CD4-positive, alpha-beta T cell treated with Interleukin-4 for 1 hour (primary cell): ENCODE results near the gene TGM6.
A peak's percentile ranks its signal among the peaks of the same experiment; 100 is the strongest.

ENCODE experiments used
- DNase-seq, 2 donors: peaks; one replicate each; pipeline ENCODE4 v3.0.0-alpha.2; 2020 to 2022

The TGM6 gene

DNA sequence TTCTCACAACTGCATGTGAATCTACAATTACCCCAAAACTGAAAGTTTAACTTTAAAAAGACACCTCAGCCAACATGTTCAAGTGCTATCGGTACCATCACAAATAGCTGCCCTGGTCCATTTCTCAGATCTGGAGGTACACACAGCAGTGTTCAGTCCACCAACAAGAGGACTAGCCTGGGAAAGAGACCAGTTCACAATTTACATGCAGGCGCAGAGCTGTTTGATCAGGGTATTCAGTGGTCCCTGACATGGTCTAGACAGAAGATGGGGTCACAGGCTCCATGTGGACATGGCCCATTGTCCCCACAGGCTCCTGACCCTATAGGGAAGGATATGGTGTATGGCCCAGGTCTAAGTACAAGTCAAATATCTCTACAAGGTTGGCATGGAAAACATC is 15.6 kb upstream of the TGM6 start:
- no peak for DNase-seq

- DNase-seq, result no peak
Measured at GRCh38 chr20:2365666-2366065, 15.0 kb upstream of the TGM6 start.

DNA sequence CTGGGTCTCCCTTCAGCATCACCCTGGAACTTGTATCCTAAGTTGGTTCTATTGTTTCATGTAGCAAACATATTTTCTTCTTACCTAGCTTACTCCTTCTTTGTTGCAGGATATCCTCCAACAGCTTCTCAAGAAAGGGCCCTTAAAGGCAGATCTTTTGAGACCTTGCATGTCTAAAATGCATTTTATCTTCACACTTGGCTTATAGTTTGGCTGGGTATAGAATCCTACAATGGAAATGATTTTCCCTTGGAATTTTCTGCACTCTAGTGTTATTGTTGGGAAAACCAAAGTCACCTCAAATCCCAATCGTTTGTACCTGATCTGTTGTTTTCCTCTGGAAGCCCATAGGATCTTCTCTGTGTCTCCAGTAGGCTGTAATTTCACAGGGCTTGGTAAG is 12.1 kb upstream of the TGM6 start:
- no peak for DNase-seq

- no peak for DNase-seq
Measured at GRCh38 chr20:2373098-2373497, 7.6 kb upstream of the TGM6 start.

DNA sequence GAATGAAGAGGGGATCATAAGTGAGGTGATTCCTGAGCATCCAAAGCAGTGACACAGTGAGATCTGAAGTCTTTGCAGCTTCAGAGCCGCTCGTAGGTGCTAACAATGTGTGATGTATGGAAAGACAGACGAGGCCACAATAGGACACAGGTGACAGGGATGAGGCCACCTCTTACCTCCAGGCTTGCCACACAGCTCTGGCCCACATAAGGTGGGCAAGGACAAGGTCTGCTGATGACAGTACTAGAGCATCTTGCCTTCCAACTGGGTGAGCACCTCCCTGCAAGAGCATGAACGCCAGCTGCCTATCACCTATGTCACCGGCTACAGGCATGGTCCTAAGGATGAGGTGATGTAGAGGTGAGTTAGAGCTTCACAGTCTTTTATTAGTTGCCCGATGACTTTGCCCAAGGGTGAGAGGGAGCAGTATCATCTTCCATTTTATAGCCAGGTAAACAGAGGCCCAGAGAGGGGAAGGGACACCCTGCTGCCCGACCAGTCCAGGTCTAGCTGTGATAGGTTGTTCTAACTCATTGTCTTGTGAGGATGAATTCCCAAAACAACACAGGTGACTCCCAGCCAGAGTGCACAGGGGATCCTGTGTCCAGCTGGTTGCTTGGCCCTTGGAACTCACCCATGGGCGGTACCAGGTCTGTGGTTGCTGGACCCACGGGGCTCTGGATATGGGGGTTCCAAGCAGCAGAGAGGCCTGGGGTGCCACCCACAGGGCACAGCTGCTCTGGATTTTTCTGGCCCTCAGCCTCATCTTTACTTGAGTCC is 6.2 kb upstream of the TGM6 start:
- no peak for DNase-seq

- no peak for DNase-seq
Measured at GRCh38 chr20:2378893-2379292, 1.8 kb upstream of the TGM6 start.

DNA sequence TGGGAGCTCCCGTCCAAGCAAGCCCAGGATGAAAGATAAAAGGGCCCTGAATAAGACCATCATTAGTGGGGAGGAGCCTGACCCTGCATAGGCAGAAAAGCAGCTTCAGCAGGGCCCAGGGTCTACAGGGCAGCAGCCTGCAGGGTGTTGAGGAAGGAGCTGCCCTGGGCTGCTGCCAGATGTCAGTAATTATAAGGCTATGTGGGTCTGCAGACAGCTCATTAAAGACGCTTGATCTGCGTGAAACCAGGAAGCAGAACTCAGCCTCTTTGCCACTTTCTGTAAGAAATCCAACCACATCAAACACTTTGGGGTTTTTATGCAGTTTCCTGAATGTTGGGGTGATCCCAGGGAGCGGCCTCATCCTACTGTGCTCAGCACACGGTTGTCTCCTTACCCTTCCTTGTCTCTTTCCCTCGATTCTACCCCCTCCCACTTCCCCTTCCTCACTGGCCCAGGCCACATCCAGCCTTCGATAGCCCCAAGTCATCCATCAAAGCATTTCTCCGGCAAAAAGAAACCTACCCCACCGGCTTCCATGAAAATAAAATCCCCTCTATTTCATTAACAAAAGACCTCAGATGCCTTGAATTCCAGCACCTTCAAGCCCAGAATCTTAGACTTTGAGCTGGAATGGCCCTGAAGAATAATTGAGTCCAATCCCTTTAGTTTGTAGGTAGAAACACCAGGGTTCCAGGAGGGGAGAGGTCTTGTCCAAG is 1.0 kb upstream of the TGM6 start:
- peak in 1 of 2 donors; percentile 49 for DNase-seq

- DNase-seq, result no peak
Measured at GRCh38 chr20:2381303-2381702, 602 bp downstream of the TGM6 start.

DNA sequence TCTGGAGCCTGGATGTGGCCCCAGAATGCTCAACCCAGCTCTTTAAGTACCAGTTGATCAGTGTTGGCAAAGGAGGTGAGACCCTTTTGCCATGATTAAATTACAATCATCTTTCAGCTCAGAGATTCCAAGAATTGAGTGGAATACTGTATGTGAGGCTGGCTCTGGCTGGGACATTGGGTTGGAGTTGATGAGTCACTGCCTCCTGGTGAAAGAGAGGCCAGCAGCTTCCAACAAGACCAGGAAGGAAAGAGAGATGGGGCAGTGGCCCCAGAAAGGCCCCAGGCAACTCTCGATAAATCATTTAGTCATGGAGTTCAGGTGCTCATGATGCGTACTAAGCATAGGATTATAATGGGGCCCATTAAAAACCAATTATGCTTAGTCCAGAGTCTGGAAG is 2.1 kb downstream of the TGM6 start:
- DNase-seq, result no peak

DNA sequence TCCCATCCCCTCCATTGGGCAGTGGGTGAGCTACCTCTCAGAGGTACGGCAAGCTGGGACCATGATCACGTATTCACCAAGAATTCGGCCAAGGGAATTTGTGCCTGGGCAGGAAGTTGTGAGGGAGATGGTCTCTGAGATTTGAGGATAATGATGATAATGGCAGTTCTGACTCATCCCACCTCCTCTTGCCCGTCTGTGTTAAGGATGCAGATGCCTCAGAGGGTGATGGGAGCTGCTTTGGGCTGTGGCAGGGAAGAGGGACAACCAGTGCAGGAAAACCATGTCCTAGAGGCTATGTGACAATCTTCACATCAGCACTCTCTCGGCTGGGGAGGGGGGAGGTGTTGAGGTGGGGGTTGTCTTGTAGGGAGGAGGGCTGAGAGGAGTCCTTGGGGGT is 4.3 kb downstream of the TGM6 start:
- no peak for DNase-seq

DNA sequence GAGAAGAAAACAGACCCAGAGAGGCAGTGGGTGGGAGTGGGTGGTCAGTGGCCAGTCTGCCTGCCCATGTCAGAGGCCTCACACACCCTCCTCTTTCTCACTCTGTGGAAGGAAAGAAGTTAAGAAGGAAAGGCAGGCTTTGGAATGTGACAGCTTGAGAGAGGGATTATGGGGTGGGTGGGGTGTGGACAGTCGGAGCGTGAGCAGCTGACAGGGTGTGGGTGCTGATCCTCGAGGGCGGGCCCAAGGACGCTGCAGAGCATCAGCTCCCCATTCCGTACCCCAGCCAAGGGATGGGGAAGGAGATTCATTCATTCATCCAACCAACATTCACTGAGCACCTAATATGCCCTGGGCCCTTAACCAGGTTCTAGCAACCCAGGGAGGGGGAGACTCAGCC is 4.8 kb downstream of the TGM6 start:
- no peak for DNase-seq

- no peak for DNase-seq
Measured at GRCh38 chr20:2386516-2387179, 5.9 kb downstream of the TGM6 start.

GRCh38 chr20:2387180-2387577 is 6.5 kb downstream of the TGM6 start:
- peak; percentile 21 to 31 for DNase-seq

- no peak for DNase-seq
Measured at GRCh38 chr20:2387580-2387979, 6.9 kb downstream of the TGM6 start.

DNA sequence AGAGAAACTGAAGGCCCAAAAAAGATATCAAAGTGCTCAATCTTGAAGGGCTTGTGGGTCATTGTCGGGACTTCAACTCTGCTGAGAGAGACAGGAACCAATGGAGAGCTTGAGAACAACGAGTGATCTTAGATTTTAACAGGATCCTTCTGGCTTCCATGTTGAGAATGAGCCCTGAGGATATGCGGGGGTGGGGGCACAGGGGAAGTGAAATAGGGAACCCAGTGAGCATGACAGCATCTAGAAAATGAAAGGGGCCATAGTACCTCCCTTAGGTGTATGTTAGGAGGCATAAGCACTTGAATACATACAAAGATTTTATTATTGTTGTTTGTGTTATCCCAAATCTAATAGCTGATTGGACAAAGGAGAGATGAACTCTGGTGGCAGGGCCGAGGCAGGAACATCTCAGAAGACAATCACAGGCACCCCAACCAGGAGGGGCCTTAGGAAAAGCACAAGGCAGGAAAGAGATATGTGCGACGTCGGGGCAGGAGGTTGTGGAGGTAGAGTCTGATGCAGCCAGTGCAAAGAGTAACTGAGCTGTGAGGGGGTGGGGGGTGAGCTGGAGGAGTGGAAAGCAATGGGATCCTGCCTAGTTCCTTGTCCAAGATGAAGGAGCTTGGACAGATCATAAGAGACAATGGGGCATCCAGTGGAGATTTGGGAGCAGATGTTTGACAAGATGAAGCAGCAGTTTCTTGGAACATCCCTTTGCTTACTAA is 10.4 kb downstream of the TGM6 start:
- no peak for DNase-seq

DNA sequence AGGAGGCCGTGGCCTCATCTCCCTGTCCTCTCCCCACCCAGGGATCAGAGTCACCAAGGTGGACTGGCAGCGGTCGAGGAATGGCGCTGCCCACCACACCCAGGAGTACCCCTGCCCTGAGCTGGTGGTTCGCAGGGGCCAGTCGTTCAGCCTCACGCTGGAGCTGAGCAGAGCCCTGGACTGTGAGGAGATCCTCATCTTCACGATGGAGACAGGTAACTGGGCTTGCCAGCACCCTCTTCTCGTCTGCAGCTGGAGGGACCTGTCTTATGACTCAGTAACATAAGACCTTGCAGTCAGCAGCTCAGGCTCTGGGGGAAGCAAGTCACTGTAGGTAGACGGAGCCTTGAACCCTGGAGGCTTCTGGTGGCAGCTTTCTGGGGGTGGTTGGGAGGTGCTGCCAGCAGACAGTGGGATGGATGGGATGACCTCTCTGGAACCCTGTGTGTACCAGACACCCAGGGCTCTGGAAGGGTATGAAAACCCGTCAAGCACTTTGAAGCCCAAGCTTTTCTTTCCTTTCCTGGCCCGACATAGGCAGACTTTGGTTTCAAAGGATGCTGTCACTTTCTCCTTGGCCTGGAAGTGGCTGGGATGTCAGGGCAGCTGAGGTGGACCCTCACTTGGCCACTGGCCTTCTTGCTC is 13.8 kb downstream of the TGM6 start:
- no peak for DNase-seq

GRCh38 chr20:2395136-2395535 is 14.4 kb downstream of the TGM6 start:
- DNase-seq, result no peak

DNA sequence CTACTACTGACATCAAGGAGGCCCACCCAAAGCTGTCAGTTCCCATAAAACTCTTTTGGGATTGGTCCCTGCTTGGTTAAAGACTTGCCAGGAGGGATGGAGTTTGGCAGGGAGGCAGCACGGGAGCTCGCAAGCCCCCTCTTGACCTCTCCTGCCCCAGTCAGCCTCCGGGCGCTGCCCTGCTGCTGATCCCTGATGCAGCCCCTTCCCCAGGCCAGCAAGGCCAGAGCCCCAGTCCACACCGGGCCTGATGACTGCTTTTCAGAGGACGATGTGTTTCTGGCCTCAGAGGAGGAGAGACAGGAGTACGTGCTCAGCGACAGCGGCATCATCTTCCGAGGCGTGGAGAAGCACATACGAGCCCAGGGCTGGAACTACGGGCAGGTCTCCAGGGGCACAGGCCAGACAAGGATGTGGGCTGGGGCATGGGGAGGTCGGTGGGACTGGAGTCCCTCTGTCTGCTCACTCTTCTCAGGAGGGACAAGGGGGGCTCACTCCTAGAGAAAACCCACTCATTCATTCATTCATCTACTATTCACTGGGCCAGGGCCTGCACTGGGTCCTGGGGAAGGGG is 15.6 kb downstream of the TGM6 start:
- no peak for DNase-seq

DNA sequence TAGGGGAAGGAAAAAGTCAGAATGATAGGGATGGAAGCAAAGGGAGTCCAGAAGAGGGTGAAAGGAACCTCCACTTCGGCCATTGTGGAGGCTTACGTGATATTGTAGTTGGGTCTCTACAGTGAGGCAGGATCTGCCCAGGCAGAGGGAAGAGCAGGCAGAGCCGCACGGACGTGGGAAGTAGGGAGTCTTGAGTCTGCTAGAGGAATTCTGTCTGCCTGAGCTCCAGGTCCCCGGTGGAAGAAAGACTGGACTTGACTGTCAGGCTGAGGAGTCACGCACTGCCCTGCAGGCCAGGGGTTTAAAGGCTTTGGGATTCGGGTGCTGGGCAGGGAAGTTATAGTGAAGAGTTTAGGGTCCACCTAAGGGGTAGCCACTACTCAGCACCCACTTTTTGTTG is 16.4 kb downstream of the TGM6 start:
- DNase-seq, result no peak

DNA sequence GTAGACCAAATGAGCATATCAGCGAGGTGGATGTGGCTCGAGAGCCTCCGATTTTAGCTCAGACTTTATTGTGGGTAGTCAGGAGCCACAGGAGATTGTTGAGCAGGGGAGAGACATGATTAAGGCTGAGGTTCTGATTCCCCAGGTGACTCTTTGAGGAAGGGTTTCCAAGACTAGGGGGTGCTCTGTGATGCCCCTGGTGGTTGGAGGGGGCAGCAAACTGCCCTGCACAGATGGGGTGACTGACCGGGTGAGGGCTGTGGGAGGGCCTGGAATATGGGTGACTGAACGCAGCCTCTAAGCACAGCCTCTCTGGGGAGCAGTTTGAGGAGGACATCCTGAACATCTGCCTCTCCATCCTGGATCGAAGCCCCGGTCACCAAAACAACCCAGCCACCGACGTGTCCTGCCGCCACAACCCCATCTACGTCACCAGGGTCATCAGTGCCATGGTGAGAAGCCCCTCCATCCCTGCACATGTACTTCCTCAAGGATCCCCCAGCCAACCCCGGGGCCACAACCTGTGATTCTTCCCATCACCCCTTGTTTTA is 17.0 kb downstream of the TGM6 start:
- DNase-seq, result no peak

- no peak for DNase-seq
Measured at GRCh38 chr20:2398449-2398848, 17.7 kb downstream of the TGM6 start.

DNA sequence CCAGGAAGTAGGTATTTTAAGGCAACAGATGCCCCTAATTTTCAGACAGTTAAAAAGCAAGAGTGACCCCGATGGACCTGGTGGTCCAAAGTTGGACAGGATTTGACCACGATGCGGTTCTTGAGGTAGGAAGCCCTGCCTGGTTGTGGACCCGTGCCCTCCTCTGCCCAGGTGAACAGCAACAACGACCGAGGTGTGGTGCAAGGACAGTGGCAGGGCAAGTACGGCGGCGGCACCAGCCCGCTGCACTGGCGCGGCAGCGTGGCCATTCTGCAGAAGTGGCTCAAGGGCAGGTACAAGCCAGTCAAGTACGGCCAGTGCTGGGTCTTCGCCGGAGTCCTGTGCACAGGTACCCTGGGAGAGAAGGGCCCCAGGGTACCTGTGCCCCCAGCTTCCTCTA is 18.7 kb downstream of the TGM6 start:
- no peak for DNase-seq
